Stimulated activated CD4-positive, alpha-beta T cell treated with anti-CD3 and anti-CD28 coated beads, Interleukin-12 subunit alpha, Interleukin-12 subunit beta, amount 100 ng/mL, for 48 hours (primary cell): ENCODE data around the gene TNS1.
A peak's percentile ranks its signal among the peaks of the same experiment; 100 is the strongest.

Source experiments
- DNase-seq, 3 donors: peaks; one replicate each; pipeline ENCODE4 v3.0.0-alpha.2; 2020; ENCODE audit warnings: low read depth in 2 of 3, low spot score in 1 of 3

Gene TNS1

DNA sequence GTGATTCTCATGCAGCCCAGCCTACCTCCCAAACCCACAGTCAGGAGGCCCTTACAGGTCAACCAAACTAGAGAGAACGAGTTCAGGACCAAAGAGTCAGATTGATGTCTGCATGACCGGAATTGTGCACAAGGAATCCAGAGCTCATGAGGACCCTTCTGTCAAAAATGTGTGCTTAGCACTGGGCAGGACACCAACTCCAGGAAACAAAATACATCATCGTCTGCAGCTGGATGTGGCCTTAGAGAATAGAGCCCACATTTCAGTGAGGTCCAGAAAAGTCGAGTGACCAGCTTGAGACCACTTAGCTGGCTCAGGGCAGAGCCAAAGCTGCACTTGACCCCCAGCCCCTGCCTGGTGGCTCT is 3.2 kb downstream of the TNS1 start:
- DNase-seq: no peak

DNA sequence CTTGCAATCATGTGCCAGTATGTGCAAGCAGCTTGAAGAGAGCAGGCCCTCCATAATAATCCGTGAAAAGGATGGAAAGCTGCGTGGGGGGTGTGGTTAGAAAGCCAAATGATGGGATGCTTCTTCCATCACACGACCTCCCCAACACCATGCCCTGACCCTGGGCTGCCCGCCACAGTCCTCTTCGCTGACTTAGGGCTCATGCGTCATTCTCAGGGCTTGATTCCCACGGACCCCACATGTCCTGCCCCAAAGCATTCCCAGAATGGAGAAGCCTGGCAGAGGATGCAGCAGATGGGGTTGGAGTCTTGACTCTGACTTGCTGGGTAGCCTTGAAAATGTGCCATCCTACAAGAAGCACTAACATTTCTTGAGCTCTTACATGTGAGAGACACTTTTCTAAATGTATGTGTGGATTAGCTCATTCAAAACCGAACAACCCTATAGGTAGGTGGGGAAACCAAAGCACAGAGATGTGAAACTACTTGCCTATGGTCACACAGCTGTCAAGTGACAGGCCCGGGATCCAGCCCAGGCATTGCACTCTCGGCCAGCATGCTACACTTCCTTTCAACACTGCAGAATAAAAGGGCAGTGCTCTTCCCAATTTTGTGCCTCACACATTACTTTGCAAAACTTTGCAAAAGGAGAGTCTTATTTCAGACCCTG is 3.7 kb downstream of the TNS1 start:
- no peak for DNase-seq

DNA sequence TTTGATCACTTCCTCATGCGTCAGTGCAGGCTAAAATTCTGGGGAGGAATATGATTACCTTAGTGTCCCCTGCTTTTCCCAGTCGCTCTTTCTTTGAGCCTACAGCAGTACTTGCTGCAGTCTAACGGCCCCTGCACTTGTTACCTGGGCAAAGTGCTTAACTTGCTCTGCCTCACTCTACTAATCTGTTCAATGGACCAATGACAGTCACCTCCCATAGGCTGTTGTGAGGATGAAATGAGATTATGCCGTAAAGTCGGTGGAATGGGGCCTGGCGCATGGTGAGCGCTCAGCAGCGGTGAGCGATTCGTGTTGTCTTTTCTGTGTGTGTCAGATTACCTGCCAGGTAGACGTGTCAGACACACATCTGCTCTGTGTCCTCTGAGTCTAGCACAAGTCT is 5.3 kb downstream of the TNS1 start:
- DNase-seq: no peak

DNA sequence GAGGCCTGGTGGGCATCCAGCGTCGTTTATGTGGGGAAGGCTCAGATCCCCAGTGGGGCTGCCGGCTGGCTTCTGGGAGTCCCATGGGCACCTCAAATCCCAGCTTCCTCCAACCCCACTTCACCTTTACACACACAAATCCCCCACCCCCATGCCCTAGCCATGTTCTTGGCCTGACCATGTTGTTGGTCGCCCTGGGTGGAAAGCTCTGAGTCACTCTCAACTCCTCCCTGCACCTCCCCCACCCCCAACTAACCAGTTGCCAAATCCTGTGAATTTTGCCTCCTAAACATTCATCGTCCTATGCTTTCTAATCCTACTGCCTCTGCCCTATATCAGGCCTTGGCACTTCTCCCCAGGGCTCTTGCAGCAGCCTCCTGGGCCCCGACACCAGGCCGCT is 6.4 kb downstream of the TNS1 start:
- DNase-seq: no peak

DNA sequence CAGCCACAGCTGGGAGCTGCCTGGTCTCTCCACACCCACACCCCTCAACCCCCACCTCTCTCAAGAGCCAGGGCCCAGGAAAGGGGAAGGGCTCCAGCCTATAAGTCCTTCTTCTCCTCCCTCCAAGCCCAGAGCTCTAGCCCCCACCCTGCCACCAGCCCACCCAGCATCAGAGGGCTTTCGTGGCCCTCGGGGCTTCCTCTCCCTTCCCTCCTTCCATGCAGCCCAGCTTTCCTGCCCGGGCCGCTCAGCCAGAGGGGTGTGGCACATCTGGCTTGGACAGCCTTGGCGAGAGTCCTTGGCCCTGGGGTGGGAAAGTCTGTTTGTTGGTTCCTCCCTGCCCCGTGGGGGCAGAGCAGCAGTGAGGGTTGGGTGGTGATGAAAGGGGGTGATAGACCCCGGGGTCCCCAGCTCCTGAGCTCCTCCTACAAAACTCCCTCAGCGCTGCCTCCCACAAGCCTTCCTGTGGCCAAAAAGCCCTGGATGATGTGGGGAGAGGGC is 7.0 kb downstream of the TNS1 start:
- DNase-seq: no peak

DNA sequence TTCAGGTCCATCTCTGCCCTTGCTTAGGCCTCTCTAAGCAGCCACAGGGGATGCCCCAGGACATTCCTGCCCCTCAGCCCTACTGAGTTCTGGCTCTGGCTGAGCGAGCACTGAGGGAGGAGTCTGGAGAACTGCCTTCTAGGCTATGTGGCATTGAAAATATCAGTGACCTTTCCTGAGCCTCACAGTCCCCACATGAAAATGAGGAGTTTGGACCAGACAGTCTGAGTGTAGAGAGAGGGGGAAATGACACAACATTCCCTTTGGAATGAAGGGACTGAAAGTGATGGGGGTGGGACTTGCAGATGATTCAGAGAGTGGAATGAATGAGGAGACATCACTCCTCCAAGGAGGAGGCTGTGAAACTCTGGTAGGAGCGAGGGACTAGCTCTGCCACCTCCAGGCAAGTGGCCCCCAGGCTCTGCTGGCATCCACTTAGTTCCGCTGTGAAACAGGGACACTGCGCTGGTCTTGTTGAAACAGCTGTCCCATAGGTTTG is 8.0 kb downstream of the TNS1 start:
- DNase-seq: no peak

DNA sequence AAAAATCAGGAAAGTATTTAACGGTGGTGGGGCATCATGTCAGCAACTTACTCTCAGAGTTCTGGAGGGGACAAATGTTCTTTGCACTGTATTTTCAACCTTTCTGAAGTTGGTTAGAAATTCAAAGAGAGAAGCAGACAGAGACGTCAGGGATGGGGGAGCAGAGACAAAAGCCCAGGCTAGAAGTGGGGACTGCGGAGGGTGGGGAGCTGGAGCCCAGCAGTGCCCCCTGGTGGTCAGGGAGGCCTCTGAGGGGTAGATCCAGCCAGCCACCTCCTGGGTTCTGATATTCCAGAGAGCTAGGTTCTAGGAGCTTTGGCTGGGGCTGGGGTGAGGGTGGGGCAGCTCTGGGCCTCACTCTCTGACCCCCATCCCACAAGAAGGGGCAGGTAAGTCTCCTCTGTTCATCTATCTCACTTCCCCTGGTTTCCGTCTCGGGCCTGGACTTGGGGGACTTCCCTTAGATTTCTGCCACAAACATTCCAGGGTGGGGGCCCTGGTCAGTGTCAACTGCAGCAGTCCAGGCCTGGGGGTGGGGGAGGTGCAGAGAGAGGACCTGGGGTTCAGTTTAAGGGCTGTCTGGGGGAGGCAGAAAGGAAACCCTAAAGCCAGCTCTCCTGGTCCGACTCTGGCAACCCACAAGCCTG is 8.9 kb downstream of the TNS1 start:
- DNase-seq: peak; percentile 16 to 55 (median 40)

DNA sequence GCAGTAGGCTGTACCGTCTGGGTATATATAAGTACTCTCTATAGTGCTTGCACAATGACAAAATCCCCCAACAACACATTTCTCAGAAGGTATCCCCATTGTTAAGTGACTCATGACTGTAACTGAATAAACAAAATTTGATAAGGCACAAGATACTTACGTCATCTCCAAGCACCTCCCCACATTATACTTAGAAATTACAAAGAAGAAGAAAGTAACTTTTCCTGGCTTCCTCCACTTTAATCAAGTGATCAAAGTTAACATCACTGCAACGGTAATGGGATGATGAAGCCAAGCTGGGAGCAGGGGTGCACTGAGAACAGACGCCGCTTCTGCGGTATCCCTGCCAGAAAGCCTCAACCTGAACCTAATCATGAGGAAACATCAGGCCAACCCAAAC is 9.7 kb downstream of the TNS1 start:
- no peak for DNase-seq

DNA sequence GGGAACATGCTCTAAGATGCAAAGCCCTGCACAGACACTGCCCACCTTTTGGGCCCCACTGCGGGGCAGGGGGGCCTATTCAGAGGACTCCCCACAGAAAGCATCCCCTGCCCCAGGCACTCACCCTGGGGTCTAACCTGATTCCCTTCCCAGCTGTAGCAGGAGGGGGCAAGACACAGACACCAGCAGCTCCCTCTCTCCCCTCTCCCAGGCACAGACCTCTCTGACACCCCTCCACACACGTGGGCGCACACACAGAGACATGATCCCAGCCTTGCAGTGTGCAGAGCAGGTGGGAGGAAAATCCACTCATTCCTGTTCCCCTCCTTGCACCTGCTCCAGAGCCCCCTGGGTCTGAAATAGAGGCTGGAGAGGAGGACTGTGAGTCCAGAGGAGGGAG is 10.7 kb downstream of the TNS1 start:
- no peak for DNase-seq

DNA sequence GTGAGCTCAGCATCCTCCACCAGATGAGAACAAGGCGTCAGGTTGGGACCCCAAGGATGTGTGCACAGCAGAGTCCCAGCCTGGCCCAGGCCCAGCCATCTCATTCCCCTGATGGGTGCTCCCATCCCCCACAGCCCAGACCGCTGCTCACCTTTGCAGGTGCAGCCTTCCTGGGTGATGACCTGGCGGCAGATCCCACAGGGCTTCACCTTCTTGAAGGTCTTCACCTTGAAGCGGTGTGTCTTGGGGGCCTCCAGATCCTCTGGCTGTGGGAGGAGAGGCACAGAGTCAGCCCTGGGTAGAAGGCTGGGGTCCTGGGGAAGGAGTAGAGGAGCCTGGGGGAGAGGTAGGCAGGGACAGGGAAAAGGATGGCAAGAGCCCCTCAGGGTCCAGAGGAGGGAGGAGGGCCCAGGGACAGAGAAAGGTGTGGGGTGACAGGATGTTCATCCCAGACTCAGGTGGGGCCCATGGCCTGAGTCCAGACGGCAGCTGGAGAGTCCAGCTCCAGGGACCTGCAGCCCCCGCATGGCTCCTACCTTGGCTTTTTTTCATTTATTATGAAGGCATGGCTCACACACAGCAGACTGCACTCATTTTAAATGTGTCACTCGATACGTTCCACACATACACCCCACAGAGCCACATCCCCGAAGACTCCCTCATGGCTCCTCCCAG is 11.9 kb downstream of the TNS1 start:
- DNase-seq: no peak

DNA sequence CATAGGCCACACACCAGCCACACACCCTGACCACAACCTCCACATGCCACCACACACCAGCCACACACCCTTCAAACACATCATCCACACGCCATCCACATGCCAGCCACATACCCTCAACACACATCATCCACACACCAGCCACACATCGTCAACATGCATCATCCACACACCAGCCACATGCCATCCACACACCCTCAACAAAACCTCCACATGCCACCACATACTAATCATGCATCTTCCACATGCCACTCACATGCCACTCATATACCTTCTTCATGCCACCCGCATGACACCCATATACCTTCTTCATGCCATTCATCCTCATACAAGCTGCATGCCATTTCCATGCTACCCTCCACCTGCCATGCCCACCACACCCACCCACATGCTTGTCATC is 12.4 kb downstream of the TNS1 start:
- no peak for DNase-seq

DNA sequence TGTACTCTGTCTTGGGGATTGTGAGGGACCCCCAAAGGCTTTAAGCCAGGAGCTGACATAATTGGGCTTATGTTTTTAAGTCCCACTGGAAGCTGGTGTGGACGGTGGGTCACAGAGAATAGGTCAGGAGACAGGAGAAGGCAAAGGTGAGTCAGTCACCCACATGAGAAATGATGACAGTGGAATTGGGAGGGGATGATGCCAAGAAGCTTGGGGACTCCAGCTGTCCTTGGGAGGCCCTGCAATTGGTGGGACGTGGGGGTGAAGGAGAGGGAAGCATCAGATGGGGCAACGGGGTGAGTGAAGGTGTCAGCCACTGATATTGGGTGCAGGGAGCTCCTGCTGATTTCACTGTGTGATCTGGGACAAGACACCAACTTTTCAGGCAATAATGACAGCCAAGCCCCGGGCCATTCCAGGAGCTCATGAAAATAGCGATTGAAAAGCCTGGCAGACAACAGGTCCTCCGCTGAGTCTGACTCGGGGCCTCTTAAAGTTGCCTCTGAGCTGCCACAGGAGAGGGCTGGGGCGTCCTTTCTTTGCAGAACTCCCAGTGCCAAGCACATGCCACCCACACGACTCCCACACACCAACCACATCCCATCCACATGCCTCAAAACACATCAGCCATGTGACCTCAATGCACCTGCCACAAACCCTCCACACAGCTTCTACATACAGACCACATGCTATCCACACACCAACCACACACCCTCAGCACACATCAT is 13.4 kb downstream of the TNS1 start:
- DNase-seq: no peak

DNA sequence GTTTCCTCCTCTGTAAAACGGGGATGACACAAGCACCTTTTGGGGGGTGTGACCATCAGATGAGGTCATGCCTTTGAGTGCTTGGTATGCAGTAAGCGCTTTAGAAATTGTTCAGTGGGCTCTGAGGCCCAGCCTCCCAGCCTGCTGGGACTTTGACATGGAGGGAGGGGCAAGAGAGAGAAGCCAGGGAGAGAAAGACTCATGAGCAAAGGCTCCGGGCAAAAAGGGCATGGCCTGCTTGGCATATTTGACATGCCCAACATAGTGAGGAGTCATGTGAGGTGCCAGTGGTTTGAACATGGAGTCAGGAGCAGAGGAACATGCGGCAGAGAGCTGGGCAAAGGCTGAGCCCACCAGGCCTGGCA is 14.0 kb downstream of the TNS1 start:
- no peak for DNase-seq

DNA sequence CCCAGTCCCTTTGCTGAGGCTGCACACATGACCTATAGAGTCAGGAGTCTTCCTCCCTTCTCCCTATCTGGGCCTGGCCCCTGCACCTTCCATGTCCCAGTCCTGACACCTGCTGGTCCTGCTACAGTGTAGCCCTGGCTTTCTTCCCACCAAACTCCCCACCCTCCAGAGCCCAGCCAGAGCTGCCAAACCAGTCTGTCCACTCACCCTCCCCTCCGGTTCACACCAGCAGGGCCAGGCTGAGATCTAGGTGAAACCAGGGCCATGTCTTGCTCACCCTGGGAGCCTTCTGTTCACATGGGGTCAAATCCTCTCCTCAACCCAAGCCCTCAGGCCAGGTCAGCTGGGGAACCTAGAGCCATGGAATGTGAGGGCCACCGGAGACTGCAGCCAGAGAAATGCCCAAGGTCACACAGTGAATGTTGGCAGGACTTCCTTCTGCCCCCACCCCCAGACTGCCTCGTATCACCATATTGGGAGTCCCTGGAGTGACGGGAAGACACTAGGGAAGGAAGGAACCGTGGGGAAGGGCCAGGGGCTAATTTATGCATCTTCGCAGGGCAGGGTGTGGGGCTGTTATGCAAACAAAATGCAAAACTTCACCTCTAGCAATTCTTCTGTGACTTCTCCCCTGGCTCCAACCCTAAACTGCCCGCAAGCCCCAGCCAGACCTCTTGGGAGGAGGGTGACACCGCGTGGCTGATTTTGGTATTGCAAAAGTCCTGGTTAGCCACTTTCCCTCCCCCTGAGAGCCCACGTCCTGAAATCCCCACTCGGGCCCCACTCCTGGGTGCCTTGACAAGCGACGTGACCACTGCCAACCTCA is 14.6 kb downstream of the TNS1 start:
- DNase-seq: peak; percentile 42 to 81 (median 61)

DNA sequence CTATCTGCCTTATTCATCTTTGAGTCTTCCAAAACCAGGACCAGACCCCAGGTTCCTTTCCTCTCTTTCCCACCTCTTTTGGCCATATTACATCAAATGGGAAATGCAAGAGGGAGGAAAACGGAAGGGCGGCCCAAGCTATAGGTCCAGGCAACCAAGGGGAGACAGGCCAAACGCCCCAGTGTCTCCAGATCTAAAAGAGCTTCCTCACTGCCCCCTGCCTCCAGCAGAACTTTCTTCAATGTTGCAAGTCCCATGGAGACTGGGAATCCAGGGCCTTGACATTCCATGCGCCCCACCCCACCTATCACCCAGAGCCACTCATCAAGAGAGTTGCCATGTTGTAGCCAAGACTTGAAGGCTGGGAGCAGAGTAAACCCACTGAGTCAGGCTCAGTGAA is 15.4 kb downstream of the TNS1 start:
- no peak for DNase-seq

DNA sequence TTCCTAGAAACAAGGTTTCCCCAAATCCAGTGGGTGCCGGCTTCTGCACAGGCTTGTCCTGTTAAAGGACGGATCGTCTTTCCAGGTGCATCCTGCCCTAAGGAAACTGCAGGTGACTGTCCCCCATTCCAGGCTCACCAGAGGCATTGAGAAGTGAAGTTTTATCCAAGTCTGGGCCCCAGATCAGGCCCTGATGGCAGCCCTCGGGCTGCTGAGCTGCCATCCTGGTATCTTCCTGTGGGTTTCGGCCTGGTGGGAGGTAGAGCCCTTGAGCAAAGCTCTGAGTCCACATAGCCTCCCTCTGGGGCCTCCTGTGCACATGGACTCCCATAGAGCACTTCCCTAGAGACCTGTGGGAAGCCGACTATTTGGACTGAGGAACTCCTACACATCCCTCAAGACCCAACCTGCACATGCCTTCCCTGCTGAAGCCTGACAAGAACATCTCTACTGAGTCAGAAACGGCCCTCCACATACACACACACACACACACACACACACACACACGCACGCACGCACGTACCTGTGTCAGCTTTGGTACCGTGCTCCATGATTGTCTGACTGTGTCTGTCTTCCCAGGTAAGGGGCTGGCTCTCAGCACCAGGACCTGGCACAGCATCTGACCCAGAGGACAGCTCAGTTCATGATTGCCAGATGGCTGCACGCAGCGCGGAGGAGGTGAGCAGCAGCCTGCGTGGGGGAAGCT is 16.4 kb downstream of the TNS1 start:
- DNase-seq: no peak

DNA sequence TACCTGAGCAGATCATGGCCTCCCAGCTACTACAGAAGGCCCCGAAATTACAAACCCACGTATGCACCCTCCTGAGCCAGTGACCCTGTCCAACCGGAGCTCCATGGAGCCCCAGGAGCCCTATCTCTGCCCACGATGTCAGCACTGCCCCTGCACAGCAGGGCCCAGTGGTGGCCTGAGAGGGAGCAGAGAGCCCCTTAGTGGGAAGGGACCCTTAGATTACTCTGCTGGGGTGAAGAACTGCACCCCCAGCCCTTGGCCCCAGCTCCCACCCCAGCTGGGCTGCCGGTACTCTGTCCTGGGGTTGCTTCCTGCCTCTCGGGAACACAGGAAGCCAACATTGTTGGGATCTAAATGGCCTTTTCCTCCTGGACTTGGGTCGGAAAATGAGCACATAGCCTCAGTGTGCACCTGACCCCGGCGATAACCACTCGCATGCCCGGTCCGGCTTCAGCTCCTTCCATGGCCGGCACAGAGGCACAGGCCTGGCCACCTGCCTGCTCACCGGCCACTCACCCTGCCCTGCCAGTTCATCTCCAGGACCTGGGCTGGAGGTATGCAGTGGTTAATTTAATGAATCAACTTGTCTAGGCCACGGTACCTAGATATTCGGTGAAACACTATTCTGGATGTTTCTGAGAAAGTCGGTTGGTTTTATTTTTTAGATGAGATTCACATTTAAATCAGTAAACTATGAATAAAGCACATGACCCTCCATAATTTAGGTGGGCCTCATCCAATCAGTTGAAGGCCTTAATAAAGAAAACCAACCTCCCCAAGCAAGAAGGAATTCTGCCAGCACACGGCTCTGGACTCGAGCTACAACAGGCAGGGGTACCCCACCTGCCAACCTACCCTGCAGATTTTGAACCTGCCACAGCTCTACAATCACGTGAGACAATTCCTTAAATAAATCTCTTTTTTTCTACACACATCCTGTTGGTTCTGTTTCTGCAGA is 19.2 kb downstream of the TNS1 start:
- no peak for DNase-seq

DNA sequence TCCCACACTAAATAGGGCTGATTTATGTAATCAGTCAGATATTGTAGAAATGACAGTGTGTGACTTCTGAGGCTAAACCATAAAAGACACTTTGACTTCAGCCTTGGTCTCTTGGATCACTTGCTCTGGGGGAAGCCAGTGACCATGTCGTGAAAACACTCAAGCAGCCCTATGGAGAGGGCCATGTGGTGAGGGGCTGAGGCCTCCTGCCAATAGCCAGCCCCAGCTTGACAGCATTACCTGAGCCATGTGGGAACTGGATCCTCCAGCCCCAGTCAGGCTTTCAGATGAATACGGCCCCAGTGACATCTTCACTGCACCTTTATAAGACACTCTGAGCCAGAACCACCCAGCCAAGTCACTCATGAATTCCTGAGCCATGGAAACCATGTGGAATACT is 20.8 kb downstream of the TNS1 start:
- DNase-seq: no peak

DNA sequence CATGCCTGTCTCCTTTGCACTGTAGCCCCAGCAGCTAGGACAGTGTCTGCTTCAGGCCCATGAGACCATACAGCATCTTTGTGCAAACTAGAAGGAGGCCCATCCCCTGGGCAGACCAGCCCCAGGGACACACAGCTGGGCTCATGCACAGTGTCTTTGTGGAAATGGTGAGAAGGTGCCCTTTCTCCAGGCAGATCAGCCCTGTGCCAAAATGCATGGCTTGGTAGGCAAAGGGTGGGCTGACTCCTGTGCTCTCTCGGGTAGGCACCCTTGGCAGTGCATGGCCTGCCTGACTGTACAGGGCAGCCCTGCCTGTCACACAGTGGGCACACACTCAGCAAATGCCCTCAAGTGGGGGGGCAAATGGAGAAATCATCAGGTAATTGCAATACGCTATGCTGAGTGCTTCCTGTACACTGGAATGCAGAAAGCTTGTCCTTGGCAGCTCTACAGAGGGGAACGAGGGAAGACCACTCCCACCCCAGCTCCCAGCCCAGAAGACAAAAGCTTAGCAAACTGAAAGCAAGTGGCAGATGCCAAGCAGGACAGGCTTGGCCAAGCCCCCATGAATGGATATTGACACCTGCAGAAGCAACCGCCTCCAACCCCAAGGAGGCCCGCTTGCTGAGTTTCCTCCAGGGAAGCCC is 21.6 kb downstream of the TNS1 start:
- DNase-seq: no peak
